ENCODE data around the gene RAD51B.
"Not testable (repeated sequence)": the region's sequence is repeated elsewhere in the genome, so short reads cannot be mapped to it uniquely, and the experiment has no call there.

Gene RAD51B

DNA sequence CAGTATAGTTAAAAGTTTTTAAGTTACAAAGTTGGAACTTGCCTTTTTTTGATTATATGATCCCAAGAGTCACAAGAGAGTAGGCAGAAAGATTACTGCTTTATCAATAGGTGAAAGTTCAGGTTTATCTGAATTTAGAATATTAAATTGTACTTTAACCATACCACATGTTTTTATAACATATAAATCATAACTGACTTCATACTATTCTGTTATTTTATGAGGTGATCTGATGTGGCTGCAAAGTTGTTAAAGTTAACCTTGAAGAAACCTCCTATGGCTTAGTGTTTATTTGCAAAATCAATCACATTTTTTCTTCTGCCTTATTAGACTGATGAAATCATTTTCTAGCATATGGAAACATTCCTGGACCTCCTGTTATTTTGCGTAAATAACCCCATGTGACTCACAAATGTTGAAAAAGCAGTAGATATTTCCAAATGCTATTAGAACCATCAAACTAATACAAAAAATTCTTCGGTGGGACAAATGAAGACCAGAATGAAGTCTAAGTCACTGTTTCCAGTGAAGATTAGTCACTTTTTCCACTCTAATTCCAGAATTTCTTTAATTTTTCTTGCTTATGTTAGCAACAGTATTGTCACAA lies 132.1 kb downstream of the RAD51B start:
- DNase-seq, result no peak

DNA sequence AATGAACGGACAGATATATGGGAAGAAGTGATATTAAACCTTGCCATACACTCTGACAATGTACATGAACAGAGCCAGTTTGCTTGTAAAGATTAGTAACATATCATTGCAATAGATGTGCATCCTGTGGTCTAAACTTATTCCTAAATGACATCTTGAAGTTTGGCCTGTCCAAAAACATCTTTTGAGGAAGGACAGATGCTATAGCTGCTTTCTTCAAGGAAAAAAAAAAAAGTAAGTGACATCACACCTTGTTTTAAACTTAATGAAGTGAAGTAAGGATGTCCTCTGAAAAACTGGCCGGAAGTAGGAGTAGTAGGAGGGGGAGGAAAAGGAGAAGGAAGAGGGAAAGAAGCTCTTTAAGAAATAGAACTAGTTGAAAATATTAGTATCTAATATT lies 132.8 kb downstream of the RAD51B start:
- no peak for DNase-seq

DNA sequence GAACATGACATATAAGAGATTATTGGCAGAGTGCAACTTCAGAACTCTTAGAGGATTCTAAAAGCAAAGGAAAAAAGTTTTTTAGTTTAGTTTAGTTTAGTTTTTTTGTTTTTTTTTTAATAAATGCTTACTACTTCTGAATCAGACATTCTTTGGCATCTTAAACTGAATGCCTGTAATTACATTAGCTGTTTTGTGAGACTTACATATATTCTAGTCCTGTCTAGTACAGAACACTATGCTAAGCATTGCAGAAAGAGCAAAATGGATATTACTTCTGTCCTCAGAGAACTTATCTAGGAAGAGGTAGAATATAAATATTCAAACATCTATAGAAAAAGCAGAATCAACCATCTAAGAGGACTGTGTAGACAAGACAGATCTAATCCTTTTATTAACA lies 133.2 kb downstream of the RAD51B start:
- no peak for DNase-seq

DNA sequence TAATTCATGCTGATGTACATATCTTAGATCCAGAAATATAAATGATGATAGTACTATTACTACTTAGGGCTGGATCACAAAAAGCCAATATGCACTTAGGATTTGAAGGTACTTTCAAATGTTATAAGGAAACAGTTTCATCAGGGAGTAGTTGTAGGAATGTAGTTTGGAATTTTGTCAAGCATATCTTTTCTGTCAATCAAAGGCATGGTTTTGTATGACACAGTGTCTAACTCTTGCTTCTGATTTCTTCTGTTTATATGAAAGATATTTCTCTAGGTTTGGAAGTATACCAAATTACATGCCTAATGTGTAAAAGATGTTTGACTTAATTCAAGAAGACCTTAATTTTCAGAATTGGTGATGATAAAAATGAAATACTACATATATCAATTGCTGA lies 135.7 kb downstream of the RAD51B start:
- DNase-seq, result no peak

DNA sequence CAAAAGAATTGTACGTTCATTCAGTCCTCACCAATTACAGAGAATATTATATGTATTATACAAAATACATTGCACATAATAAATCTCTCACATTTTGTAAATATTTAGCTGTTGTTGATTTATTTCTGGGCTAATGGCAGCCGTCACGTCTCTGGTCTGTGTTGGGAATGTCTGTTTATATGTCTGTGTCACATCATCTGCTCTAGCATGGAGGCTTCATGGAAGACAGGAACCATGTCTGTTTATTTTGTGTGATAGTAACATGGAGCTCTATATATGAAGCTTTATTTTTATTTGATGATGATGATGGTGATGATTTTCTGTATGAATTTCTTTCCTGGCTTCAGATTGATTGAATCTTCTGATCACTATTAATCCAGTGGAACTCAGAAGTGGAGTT lies 138.4 kb downstream of the RAD51B start:
- no peak for DNase-seq

DNA sequence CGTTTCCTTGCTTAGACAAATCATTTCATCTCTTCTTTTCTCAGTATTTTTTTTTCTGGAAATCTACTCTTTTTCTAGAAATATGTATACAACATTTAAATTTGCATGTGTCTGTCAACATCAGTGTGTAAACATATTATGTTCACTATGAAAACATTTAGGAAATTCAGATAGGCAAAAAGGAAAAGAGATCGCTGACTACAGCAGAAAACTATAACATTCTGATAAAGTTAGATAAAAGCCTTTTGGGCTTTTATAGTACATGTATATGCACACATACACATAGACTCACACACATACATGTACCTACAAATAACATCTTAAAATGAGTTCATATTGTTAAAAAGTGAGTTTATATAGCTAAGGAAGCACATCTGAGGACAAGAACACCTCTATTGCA lies 142.1 kb downstream of the RAD51B start:
- no peak for DNase-seq

DNA sequence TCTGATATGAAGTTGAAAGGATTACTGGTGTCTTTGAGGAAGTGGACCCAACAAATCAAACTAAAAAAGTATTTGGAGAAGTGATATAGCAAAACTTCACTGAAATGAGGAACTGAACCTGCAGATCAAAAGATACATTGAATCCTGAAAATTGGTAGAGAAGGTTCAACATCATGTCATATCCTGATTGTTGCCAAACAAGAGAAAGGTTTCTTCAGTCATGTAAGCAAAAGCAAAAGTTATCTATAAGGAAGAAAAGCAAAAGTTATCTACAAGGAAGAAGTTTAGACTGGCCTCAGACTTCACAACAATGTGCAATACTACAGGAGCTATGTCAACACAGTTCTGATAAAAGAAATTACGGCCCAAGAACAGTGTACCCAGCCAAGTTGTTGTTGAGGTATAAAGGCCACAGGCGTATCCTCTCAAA lies 142.7 kb downstream of the RAD51B start:
- DNase-seq, result peak; percentile 98

DNA sequence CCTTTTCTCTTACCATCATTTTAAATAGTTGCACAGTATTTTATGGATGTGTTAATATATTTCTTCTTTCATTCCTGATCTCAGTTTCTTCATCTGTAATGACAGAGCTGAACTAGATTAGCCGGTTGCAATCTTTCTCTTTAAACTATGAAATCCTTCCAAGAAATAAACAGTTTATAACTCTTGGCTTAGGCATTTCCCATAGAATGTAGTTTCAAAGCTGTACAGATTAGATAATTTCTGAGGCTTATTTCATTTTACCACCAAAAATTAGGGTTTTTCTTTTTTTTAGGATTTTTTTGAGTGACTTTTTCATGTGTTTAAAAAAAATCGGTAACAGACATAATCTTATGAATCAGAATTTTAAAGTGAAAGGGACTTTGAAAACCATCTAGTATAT lies 144.0 kb downstream of the RAD51B start:
- no peak for DNase-seq

DNA sequence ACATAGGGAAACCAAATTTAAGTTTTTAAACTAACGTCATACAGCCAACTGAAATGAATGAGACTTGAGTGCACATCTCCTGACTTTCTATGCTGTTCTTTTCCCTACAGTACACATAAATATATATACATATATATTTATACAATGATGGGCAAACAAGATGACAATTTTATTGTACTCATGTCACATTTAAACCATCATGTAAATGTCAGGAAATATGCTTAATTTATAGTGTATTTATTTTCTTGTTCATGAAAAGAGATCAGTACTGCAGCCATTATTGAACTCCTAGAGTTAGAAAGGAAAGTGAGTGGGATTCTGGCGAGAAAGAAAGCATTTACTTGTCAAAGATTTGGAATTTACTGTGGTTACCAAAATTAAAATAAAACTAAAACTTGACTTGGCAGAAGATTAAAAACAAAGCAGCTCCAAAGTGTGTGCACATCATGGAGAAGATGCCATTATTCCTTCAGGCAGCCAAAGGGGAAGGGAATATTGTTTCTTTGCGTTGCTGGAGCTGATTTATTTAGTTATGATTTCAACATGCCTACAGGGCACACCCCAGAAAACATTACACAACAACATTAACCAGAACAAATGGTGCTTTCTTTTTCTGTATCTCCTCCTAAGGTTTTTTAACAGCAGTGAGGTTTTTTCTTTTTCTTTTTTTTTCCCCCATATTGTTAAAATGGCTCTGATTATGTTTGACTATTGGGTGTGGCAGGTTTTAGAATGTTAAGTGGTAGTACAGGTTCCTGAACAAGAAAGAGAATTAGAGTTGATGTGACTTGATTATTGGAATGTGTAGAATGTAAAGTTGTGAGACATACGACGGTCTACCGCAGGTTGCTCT lies 144.6 kb downstream of the RAD51B start:
- DNase-seq, result peak; percentile 58

DNA sequence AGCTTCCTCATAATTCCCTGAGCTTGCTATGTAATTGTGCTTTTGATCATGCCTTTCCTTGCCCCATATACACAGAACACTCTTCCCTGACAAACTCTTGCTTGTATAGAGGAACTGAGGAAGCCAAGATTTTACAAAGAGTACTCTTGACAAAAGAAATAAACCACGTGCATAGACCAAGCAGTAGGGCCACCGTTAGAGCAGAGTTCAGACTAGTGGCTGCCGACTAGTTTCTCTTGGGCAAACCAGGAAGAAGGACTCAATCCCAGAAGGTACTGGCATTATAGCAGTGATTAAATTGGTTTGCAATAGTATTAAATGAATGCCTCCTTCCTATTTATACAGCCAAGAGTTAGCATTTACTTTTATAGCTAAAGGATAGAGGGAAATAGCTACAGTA lies 146.1 kb downstream of the RAD51B start:
- no peak for DNase-seq

DNA sequence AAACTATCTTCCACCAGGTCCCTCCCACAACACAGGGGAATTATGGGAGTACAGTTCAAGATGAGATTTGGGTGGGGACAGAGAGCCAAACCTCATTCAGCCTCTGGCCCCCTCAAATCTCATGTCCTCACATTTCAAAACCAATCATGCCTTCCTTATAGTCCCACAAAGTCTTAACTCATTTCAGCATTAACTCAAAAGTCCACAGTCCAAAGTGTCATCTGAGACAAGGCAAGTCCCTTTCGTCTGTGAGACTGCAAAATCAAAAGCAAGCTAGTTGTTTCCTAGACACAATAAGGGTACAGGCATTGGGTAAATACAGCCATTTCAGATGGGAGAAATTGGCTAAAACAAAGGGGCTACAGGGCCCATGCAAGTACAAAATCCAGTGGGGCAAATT lies 147.6 kb downstream of the RAD51B start:
- no peak for DNase-seq

DNA sequence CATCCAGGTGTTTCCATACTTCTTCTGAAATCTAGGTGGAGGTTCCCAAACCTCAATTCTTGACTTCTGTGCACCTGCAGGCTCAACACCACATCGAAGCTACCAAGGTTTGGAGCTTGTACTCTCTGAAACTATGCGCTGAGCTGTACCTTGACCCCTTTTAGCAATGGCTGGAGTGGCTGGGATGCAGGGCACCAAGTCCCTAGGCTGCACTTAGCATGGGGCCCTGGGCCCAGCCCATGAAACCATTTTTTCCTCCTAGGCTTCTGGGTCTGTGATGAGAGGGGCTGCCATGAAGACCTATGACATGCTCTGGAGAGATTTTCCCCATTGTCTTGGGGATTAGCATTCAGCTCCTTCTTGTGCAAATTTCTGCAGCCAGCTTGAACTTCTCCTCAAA lies 148.4 kb downstream of the RAD51B start:
- DNase-seq, result not testable (repeated sequence)

DNA sequence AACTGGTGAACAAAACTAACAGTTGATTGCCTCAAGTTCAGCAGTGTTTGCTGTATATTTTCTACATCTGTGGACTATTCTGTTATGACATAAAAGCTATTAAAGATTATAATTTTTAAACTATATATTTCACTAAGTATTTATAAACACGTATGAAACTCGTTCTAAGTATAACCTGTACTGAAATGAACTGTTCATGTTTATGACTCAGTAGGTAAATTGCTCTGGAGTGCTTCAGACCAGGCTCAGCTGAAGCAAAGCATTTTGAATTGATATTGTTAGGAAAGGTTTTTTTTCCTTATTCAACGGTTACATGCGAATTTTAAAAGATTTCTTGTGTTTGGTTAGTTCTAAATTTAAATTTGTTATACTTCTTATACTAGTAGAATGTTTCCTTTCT lies 151.3 kb downstream of the RAD51B start:
- no peak for DNase-seq

DNA sequence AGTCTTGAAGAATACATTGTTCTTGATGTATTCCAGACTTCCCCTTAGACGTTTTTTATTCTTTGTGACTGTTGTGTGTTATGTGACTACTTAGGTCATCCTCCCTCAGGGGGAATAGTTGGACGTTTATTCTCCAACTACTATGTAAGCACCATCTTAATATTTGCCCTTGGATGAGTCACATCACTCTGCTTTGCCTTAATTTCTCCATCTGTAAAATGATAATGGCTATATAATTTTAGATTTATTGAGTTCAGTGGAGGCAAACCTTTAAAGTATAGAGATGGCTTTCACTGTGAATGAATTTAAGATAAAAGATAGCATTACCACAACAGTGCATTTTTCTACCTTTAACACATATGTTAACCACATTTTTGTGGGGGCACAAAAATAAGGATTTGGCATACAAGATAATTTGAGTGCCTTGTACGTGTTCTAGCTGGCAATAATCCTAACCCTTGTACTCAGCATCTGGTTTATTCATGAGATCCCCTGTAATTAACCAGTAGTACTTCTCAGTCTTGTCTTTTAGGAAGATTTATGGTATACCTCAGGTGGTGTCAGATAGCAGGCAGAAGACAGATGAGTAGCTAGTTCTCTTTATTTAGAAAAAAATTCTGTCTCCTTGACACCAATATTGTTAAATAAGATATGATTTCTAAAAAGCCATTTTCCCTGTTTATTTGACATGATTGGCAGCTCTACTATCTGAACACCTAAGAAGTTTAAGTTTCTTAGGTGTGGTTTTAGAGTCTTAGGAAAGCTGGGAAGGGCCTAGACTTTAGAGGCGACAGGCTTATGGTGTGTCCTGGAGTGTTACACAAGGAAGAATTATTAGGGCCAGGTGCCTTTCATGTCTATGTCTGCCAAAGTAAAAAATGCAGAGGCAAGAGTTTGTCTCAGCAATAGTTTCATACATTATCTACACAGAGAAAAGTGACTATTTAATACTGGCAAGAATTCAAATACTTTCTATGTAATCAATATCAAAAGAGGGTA lies 152.3 kb downstream of the RAD51B start:
- no peak for DNase-seq

DNA sequence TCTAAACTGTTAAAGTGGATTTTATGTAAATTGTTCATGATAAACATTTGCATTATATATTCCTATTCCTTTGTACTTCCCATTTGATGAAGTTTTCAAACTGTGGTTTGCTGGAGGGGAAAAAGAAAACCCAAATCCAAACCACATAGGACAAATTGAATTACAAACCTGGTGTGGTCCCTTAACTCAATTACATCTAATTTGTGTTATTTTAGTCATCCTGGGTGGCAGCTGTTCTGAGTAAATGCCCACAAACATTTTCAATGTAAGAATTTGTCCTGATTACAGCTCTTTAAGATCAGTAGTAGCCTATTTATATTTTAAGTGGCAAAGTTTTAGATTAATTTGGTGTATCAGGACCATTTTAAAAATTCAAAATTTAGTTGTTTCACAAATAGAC lies 153.9 kb downstream of the RAD51B start:
- no peak for DNase-seq

DNA sequence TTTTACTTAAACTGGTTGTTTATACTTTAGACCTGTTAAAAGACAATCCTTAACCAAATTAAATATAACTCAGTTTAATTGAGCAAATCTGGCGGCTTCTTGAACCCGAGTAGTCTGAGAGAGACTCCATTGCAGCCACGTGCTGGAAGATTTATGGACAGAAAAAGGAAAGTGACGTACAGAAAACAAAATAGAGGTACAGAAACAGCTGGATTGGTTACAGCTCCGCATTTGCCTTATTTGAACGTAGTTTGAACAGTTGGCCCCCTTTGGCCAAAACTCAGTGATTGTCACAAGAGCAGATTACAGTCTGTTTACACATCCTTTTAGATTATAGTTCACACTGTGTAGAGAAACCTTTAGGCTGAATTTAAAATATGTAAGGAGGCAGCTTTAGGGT lies 155.9 kb downstream of the RAD51B start:
- DNase-seq, result no peak

DNA sequence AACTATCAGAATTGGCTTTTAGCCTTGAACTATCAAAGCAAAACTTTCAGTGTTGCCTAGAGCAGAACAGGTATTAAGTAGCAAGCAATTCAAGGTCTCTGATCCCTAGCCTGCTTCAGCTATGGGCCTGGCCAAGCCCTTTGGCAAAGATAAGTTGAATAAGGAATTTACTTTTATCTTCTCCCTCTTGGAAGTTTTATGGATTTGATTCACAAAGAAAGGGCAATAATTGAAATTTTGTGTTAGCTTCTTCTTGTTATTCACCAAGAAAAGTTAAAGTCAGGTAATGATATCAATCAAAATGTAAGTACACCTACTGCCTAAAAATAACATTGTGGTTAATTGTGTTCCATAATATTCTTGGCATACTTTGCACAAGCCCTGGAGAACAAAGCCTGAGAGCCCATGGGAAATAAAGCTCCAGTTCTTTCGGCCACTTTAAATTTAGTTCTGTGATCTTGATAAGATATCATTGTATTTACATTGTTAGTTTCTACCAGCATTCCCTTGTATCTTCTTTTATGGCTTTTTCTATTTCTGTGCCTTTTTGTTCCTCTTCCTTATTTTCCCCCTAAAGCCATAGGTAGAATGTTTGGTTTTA lies 158.0 kb downstream of the RAD51B start:
- DNase-seq, result no peak

DNA sequence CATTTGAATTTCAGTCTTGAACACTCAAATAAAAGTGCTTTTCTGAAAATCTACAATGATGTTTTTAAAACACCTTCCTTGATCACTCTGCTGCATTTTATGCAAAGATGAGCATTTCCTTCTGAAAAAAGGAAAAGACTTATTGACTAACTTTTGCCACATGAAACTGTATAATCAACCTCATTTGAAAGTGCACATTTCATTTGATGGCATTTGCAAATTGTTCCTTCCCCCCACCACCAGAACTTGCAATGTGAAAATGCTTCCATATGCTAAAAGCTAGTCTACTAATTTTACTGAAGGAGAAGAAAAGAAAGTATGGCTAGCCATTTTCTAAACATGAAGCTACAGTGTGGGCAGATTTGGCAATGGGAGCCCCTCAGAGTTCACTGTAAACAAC lies 159.2 kb downstream of the RAD51B start:
- DNase-seq, result no peak

DNA sequence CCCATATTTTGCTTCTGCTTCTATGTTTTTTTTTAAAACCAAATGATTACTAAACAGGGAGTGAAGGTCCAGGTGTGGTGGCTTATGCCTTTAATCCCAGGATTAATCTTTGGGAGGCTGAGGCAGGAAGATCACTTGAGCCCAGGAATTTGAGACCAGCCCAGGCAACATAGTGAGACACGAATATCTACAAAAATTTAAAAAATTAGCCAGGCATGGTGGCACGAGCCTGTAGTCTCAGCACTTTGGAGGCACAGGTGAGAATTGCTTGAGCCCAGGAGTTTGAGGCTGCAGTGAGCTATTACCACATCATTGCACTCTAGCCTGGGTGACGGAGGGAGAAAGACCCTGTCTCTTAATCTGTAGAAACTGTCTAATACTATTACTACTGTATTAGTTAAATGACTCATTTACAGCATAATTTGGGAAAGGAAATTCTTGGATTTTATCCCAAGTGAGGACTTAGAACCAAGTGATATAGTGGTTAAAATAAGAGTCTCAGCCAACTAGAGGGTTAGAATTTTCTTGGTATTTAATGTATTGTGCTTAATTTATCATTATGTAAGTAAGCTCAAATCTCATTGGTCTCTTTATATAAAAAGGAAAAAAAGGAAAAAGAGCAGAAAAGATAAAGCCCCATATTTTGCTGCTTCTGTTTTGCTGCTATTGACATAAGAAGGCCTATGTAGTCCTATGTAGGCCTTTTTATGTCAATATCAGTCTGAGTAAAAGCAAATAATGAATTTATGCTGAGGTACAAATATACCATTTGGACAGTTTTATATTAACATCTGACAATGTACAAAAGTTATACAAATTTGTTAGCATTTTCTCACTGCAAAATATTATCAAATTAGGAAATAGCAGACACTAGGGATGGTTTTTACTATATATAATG lies 163.4 kb downstream of the RAD51B start:
- DNase-seq, result no peak

DNA sequence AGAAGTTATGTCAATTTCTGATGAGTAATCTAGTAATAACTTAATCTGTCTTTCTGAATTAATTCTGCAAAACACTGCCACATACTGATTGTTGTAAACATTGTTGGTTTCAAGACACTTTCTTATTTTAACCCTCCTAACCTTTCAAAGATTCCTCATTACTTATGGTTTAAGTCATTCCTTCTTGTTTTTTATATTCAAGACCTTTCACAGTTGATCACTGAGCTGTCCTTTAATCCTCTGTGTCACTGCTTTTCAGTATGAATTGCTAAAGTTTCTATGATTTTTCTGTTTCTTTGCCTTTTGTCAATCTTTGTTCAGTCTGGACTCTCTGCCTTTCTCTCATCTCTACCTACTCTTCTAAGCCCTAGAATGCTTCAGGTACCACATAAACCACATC lies 164.7 kb downstream of the RAD51B start:
- DNase-seq, result no peak

DNA sequence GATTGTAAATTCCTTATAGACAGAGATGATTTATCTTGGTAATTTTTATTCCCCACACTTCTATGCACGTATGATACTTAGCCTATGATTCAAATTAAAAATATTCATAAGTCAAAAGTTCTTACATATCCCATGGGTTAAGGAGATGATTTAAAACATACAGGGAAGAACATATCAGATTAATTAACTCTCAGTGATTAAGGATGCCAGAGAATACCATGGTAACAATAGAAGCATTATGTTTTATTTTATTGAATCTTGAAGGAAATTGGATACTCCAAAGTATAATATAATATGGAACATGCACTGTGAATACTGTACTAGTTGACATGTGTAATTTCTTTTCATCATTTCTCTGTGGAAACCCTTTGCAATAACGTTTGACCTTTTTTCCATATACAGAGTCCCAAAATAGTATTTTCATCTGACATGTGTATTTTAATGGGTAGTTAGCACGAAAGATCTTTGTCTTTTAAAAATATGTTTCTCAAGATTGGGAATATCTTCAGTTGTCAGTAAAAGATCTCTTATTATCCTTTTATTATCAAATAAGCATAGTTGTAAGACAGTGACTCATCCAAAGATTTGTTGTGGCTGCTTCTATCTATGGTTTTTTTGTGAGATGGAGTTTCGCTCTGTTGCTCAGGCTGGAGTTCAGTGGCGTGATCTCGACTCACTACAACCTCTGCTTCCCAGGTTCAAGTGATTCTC lies 166.7 kb downstream of the RAD51B start:
- DNase-seq, result no peak

Measured in MV-4-11 (cell line).